ENCODE data around the gene CXorf66. TPM values are rescaled to one million over a fixed set of nuclear protein-coding genes. Genes with fewer than 3 reads are reported as not detected.
A peak's percentile ranks its signal among the peaks of the same experiment; 100 is the strongest.

CXorf66 gene
- total and polyA plus RNA-seq, 9 donors, result not detected

- peak overlapping the region; percentile 60 for H3K4me3 ChIP-seq
- TF ChIP-seq POLR2A (IDR thresholded peaks at IDR 0.05), result peak; percentile 26
- TF ChIP-seq, protein P1, sequence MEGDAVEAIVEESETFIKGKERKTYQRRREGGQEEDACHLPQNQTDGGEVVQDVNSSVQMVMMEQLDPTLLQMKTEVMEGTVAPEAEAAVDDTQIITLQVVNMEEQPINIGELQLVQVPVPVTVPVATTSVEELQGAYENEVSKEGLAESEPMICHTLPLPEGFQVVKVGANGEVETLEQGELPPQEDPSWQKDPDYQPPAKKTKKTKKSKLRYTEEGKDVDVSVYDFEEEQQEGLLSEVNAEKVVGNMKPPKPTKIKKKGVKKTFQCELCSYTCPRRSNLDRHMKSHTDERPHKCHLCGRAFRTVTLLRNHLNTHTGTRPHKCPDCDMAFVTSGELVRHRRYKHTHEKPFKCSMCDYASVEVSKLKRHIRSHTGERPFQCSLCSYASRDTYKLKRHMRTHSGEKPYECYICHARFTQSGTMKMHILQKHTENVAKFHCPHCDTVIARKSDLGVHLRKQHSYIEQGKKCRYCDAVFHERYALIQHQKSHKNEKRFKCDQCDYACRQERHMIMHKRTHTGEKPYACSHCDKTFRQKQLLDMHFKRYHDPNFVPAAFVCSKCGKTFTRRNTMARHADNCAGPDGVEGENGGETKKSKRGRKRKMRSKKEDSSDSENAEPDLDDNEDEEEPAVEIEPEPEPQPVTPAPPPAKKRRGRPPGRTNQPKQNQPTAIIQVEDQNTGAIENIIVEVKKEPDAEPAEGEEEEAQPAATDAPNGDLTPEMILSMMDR (IDR thresholded peaks at IDR 0.05), result no peak
- 25 to 41% (median 39%) methylated on average over 33 to 109 of the region's 109 CpGs for WGBS, 3 donors
- H3K27ac ChIP-seq, result peak overlapping the region; percentile 96 to 99
- no peaks in the 10 kb centered on the region for H3K9me3 ChIP-seq
- H3K27me3 ChIP-seq, result no peaks in the 10 kb centered on the region
- H3K36me3 ChIP-seq, result no peaks in the 10 kb centered on the region
- peaks cover 2% of the 10 kb centered on the region for H3K4me1 ChIP-seq (ENCODE audit: insufficient read depth)
- intact Hi-C loops (cut with DNase I), result no loop called here
- DNase-seq, result peak; percentile 48 to 72 (median 60)
Observed at GRCh38 chrX:139932073-139932900, 33.0 kb downstream of the CXorf66 start.

DNA sequence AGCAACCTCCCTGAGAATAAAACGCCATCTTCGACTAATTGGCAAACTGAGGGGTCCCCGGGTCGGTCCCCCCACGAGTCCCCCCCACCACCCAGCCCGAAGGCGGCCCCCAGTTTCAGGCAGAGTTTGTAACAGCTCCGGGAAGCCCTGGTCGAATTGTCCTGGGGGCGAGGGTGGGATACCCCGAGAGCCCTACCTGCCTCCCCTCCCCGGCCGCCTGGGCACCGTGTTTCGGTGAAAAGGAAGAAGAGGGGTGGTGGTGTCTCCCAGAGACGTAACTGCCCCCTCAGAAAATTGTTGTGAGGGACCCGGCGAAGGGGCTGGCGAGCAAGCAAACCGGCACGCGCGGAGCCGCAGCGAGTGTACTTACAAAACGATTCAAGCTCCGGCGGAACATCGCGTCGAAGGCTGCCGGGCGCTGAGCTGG, 33.7 kb downstream of the CXorf66 start:
- no peak for TF ChIP-seq POLR2A (IDR thresholded peaks at IDR 0.05)
- TF ChIP-seq, protein P1 (IDR thresholded peaks at IDR 0.05), result no peak
- TF ChIP-seq EP300 (IDR thresholded peaks at IDR 0.05), result no peak
- peak overlapping the region; percentile 96 to 99 for H3K27ac ChIP-seq
- H3K36me3 ChIP-seq, result no peaks in the 10 kb centered on the region
- no peaks in the 10 kb centered on the region for H3K9me3 ChIP-seq
- intact Hi-C loops (cut with DNase I), result no loop called here
- no peak for DNase-seq
- H3K27me3 ChIP-seq, result no peaks in the 10 kb centered on the region
- WGBS, 3 donors, result 25 to 36% (median 25%) methylated on average over 32 to 33 of the region's 33 CpGs
- peak overlapping the region; percentile 60 for H3K4me3 ChIP-seq
- H3K4me1 ChIP-seq (ENCODE audit: insufficient read depth), result peaks cover 2% of the 10 kb centered on the region

- TF ChIP-seq EP300 (IDR thresholded peaks at IDR 0.05), result no peak
- TF ChIP-seq, protein P1 (IDR thresholded peaks at IDR 0.05), result no peak
- TF ChIP-seq POLR2A (IDR thresholded peaks at IDR 0.05), result no peak
- H3K4me1 ChIP-seq (ENCODE audit: insufficient read depth), result peaks cover 2% of the 10 kb centered on the region
- 25 to 40% (median 30%) methylated on average over 27 of the region's 27 CpGs for WGBS, 3 donors
- no peaks in the 10 kb centered on the region for H3K27me3 ChIP-seq
- DNase-seq, result peak in 4 of 5 donors; percentile 7 to 29 (median 21)
- H3K36me3 ChIP-seq, result no peaks in the 10 kb centered on the region
- intact Hi-C loops (cut with DNase I), result no loop called here
- H3K4me3 ChIP-seq, result peak overlapping the region; percentile 60
- no peaks in the 10 kb centered on the region for H3K9me3 ChIP-seq
- H3K27ac ChIP-seq, result peak overlapping the region in 1 of 2 donors; percentile 99
Observed at GRCh38 chrX:139930916-139931645, 34.2 kb downstream of the CXorf66 start.

DNA sequence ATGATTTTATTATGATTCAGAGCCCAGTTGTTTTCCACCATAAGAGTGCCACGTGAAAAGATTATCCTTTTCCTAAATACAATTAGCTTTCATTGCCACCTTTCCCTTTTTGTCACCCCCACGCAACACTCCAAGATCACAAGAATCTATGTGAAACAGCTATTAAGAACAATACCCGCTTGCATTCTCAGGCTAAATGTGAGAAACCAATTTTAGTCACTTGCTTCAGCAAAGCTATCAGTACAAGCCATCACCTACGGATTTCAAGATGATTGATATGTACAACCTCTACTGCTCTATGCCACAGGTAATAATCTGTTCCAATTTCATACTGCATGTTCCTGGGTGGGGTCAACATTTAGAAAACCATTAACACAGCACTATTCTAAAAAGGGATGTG, 34.9 kb downstream of the CXorf66 start:
- intact Hi-C loops (cut with DNase I), result no loop called here

More for the DNA sequence above, 34.9 kb downstream of the CXorf66 start:
- H3K4me3 ChIP-seq, result no peak overlapping the region
- TF ChIP-seq EP300 (IDR thresholded peaks at IDR 0.05), result no peak
- TF ChIP-seq, protein P1 (IDR thresholded peaks at IDR 0.05), result no peak
- no peak for TF ChIP-seq POLR2A (IDR thresholded peaks at IDR 0.05)
- H3K9me3 ChIP-seq, result no peaks in the 10 kb centered on the region
- WGBS, 3 donors, result 59 to 65% (median 61%) methylated on average over 4 of the region's 4 CpGs
- H3K4me1 ChIP-seq (ENCODE audit: insufficient read depth), result peaks cover 2% of the 10 kb centered on the region
- no peak overlapping the region for H3K27ac ChIP-seq
- no peaks in the 10 kb centered on the region for H3K27me3 ChIP-seq
- DNase-seq, result no peak
- H3K36me3 ChIP-seq, result no peaks in the 10 kb centered on the region

Measured in ovary (tissue), 9 donors.